ENCODE measurements around the gene EN2. TPM values are rescaled to one million over a fixed set of nuclear protein-coding genes. Genes with fewer than 3 reads are reported as not detected.

Gene EN2
- polyA plus RNA-seq (ENCODE audit: insufficient read length), result 1.0 TPM

DNA sequence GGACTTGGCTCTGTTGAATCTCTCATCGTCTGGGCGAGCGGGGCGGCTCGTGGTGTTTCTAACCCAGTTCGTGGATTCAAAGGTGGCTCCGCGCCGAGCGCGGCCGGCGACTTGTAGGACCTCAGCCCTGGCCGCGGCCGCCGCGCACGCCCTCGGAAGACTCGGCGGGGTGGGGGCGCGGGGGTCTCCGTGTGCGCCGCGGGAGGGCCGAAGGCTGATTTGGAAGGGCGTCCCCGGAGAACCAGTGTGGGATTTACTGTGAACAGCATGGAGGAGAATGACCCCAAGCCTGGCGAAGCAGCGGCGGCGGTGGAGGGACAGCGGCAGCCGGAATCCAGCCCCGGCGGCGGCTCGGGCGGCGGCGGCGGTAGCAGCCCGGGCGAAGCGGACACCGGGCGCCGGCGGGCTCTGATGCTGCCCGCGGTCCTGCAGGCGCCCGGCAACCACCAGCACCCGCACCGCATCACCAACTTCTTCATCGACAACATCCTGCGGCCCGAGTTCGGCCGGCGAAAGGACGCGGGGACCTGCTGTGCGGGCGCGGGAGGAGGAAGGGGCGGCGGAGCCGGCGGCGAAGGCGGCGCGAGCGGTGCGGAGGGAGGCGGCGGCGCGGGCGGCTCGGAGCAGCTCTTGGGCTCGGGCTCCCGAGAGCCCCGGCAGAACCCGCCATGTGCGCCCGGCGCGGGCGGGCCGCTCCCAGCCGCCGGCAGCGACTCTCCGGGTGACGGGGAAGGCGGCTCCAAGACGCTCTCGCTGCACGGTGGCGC is at the start of gene EN2:
Gene EN2, plus strand, starts transcription at position 19 of the 767 bp plus-strand sequence. Its CDS starts 249 bp downstream, at position 268.
- DNase-seq, result no peak

GRCh38 chr7:155408651-155409586 is 49.0 kb upstream of the EN2 start:
- no peak for DNase-seq

DNA sequence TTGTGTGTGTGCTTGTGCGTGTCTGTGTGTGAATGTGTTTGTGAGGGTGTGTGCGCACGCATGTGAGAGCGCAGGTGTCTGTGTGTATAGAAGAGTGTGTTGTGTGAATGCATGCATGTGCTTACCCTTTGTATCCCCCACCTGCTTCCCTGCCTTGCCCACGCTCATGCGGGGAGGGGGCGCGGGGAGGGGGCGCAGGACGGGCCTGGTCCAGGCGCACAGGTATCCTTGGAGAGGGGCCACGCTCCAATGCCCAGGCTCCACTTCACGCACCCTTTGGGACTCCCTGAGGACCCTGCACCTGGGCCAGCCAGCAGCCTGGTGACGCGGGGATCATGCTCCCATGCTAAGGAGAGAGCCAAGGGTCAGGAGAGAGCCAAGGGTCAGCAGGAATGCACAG is 47.9 kb upstream of the EN2 start:
- DNase-seq, result no peak

- no peak for DNase-seq
Observed at GRCh38 chr7:155410431-155410830, 47.5 kb upstream of the EN2 start.

GRCh38 chr7:155411718-155412415 is 46.1 kb upstream of the EN2 start:
- DNase-seq, result no peak

- DNase-seq, result no peak
Observed at GRCh38 chr7:155412416-155413253, 45.3 kb upstream of the EN2 start.

DNA sequence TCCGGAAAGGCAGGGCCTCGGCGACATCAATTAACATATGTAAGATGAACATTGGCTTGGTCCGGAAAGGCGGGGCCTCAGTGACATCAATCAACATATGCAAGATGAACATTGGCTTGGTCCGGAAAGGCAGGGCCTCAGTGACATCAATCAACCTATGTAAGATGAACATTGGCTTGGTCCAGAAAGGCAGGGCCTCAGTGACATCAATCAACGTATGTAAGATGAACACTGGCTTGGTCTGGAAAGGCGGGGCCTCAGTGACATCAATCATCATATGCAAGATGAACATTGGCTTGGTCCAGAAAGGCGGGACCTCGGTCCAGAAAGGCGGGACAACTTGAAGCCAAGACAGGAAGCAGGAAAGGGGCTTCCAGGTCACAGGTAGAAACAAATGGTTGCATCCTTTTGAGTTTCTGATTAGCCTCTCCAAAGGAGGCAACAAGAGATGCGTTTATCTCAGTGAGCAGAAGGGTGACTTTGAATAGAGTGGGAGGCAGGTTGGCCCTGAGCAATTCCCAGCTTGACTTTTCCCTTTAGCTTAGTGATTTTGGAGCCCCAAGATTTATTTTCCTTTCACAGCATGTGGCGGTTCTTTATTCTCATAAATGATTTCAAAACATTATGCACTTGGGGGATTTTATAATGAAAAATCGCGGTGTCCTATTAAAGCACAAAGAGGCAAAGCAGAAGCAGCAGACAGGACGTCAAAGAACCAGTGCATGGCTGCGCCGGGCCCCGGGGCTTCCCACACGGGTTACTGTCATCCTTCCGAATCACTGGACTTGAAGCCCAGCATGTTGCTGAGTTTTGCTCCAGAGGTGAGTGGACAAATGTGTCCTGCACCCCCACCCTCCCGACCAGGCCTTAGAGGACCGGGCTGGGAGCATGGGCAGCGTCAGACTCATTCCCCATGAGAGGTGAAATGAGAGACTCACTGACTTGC is 43.1 kb upstream of the EN2 start:
- no peak for DNase-seq

DNA sequence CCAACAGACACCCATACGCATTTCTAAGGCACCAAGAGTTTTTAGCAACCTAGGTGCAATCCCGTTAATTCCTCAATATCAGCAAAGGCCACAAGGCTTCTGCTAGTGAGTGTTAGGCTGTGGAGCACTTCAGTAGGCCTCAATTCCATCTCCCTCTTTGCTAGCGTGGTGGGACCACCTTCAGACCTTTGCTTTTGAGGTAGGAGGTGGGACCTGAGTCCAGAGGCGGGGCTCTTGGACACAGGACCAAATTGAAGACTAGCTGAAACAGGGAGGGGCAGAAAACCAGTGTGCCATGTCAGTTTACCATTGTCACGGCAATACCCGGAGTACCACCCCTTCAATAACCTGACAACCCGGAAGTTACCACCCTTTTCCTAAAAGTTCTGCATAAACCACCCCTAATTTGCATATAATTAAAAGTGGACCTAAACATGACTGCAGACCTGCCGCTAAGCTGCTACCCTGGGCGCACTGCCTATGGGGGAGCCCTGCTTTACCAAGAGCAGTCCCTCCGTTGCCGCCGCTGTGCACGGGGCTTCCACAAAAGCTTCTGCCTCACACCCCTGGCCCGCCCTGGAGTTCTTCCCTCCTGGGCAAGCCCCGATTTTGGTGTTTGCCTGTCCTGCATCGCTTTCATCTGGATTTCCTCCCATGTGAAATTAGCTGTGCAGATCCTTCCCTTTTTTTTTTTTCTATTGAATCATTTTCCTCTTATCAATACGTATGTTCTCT is 41.1 kb upstream of the EN2 start:
- no peak for DNase-seq

- no peak for DNase-seq
Observed at GRCh38 chr7:155418304-155418703, 39.6 kb upstream of the EN2 start.

GRCh38 chr7:155418941-155419755 is 38.8 kb upstream of the EN2 start:
- DNase-seq, result no peak

GRCh38 chr7:155420116-155420515 is 37.8 kb upstream of the EN2 start:
- DNase-seq, result no peak

GRCh38 chr7:155422151-155422550 is 35.8 kb upstream of the EN2 start:
- no peak for DNase-seq

DNA sequence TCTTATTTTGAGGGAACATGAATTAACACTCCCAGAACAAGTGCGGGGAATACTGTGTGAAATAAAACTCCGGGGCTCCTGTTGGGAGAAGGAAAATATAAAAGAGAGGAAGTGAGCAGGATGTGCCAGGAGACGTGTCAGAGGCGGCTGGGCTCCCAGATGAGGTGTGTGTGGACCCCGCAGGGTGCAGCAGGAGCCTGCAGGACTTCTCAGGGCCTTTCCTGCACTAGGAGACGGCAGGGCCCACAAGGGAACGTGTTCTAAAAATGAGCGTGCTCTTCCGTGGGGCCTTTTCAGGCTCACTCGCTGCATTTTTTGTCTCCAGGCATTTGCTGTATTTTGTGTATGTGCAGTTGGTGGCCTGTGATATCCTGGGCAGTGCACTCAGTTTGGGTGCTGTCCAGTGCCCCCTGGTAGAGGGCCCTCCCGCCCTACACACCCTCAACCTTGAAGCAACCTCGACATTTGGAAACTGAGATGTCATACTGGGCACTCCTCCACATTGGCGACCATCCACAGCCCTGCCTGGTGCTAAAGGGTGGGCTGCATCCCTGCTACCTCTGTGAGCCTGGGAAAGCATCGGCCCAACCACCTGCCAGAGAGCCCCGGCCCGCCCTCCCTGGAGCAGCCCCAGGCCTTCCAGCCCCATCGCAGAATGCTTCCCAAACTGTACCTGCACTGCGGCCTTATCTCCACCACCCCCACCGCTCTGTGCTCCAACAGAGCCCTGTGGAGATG is 35.2 kb upstream of the EN2 start:
- DNase-seq, result no peak

- no peak for DNase-seq
Observed at GRCh38 chr7:155423337-155424285, 34.3 kb upstream of the EN2 start.

GRCh38 chr7:155424301-155425010 is 33.5 kb upstream of the EN2 start:
- DNase-seq, result no peak

DNA sequence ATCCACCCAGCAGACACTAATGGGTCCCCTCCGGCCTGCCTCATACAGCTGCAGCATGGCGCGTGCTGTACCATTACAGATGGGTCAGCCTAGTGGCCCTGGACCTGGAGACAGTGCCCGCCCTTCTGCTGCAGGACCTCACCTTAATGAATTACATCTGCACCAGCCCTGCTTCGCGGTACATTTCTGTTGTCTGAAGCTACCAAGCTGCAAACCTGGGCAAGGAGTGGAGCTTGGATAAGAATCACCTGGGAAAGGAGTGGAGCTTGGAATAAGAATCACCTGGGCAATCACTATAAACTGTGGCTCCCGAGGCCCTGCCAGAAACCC is 33.0 kb upstream of the EN2 start:
- DNase-seq, result no peak

DNA sequence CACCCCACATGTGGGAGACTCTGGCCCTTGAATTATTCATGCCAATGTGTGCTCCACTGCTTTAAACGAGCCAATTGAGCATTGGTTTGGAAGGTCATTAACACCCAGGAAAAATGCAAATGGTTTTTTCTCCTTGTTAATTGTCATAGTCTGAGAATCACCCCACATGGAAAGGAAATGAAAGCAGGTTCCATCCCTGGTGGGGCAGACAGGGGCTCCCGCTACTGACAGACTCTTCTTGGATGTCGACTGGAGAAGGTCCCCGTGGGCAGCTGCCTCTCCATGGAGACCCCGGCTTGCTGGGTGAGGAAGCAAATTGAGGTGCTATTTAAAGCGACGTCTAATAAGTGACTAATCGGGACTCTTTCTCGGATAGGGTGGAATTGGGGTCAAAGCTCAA is 32.0 kb upstream of the EN2 start:
- no peak for DNase-seq
